Kasumi-1 (cell line): ENCODE results near the gene HSD11B2.

ENCODE experiments used
- DNase-seq, 2 experiments: peaks; one replicate each; lab custom pipeline; 2025; lab: John Stamatoyannopoulos, UW

HSD11B2 gene

GRCh38 chr16:67451704-67452435 lies 20.9 kb downstream of the HSD11B2 start:
- no peak for DNase-seq

- DNase-seq = no peak
These were observed 23.2 kb downstream of the HSD11B2 start for GRCh38 chr16:67454104-67454503.

- DNase-seq = no peak
These were observed 23.9 kb downstream of the HSD11B2 start for GRCh38 chr16:67454852-67455251.

GRCh38 chr16:67456391-67457081 lies 25.6 kb downstream of the HSD11B2 start:
- peak in 1 of 2 experiments; percentile 23 for DNase-seq

- DNase-seq = no peak
These were observed 26.7 kb downstream of the HSD11B2 start for GRCh38 chr16:67457611-67458010.

GRCh38 chr16:67458121-67458641 lies 27.3 kb downstream of the HSD11B2 start:
- DNase-seq = no peak

GRCh38 chr16:67459066-67459860 lies 28.3 kb downstream of the HSD11B2 start:
- no peak for DNase-seq

- DNase-seq = no peak
These were observed 28.9 kb downstream of the HSD11B2 start for GRCh38 chr16:67459861-67460150.

- DNase-seq = no peak
These were observed 29.2 kb downstream of the HSD11B2 start for GRCh38 chr16:67460168-67460567.

- no peak for DNase-seq
These were observed 30.0 kb downstream of the HSD11B2 start for GRCh38 chr16:67460961-67461360.

- DNase-seq = no peak
These were observed 30.8 kb downstream of the HSD11B2 start for GRCh38 chr16:67461600-67462278.

GRCh38 chr16:67462279-67462655 lies 31.3 kb downstream of the HSD11B2 start:
- DNase-seq = no peak

GRCh38 chr16:67463059-67463458 lies 32.1 kb downstream of the HSD11B2 start:
- no peak for DNase-seq

GRCh38 chr16:67463691-67464090 lies 32.8 kb downstream of the HSD11B2 start:
- DNase-seq = no peak

- DNase-seq = no peak
These were observed 33.6 kb downstream of the HSD11B2 start for GRCh38 chr16:67464565-67464964.

GRCh38 chr16:67466581-67466980 lies 35.7 kb downstream of the HSD11B2 start:
- no peak for DNase-seq

GRCh38 chr16:67468731-67469130 lies 37.8 kb downstream of the HSD11B2 start:
- no peak for DNase-seq

- no peak for DNase-seq
These were observed 39.4 kb downstream of the HSD11B2 start for GRCh38 chr16:67470359-67470758.

GRCh38 chr16:67471758-67472384 lies 41.0 kb downstream of the HSD11B2 start:
- DNase-seq = no peak

- DNase-seq = no peak
These were observed 43.9 kb downstream of the HSD11B2 start for GRCh38 chr16:67474551-67475455.
